Left renal cortex interstitium (tissue), 4 donors: ENCODE results near the gene MED27. TPM values are rescaled to one million over a fixed set of nuclear protein-coding genes. Genes with fewer than 3 reads are reported as not detected.
"Not testable (repeated sequence)": the region's sequence is repeated elsewhere in the genome, so short reads cannot be mapped to it uniquely, and the experiment has no call there.

Experiments used
- DNase-seq, 4 donors: peaks; one replicate each; pipeline ENCODE4 v3.0.0-alpha.2; 2013; ENCODE audit warnings: low read depth in 4 of 4, low spot score in 2 of 4, missing footprints in 1 of 4
- polyA plus RNA-seq, 4 donors: library from polyadenylated mRNA; unstranded; fragments of 120-200 nt; gene quantifications; one replicate each; pipeline ENCODE4 v1.2.1, GENCODE V29; 2013; ENCODE audit not compliant: insufficient read length in 4 of 4

The MED27 gene
- polyA plus RNA-seq, 4 donors: 19.7 to 22.8 (median 21.7) TPM

GRCh38 chr9:132077881-132078698, 1.6 kb downstream of the MED27 start:
- DNase-seq: peak in 1 of 4 donors; percentile 29

- DNase-seq: no peak
Measured at GRCh38 chr9:132075853-132076252, 3.8 kb downstream of the MED27 start.

DNA sequence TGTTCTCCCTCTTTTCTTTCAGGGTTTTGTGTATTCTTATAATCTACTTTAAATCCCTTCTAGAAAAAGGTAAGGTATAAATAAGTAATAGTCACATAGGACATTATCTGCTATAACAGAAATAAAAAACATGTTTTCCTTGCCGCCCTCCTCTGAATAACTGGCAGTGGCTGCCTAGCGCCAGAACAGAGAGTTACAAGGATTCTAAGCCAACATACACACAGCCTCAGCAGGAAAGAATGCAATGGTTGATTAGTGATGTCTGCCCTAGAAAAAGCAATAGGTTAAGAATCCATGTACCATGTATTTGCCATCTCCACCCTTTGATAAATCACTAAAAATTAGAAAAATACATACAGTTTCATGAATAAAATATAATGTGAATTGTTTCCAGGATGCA, 4.9 kb downstream of the MED27 start:
- no peak for DNase-seq

DNA sequence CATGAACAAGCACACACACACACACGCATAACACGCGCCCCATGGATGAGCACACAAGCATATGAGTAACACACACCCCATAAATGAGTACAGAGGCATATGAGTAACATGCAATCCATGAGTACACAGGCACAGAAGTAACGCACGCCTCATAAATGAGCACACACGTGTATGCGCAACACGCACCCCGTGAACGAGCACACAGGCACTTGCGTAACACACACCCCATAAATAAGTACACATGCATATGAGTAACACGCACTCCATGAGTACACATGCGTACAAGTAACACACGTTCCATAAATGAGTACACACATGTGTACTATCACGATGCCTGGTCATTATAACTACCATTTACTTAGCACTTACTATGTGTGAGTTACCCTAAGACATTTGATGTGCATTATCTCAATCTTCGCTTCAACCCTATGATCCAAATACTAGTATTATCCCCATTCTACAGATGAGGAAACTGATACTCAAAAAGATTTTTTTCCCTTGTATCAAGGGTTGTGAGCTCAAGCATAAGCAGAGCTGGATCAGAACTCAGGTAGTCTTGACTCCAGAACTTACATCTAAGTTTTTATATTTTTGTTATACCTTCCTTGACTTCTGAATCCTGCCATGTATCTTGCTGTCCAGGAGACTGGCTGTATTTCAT, 7.7 kb downstream of the MED27 start:
- DNase-seq: no peak

- no peak for DNase-seq
Measured at GRCh38 chr9:132069046-132069898, 10.4 kb downstream of the MED27 start.

- no peak for DNase-seq
Measured at GRCh38 chr9:132068605-132069004, 11.1 kb downstream of the MED27 start.

DNA sequence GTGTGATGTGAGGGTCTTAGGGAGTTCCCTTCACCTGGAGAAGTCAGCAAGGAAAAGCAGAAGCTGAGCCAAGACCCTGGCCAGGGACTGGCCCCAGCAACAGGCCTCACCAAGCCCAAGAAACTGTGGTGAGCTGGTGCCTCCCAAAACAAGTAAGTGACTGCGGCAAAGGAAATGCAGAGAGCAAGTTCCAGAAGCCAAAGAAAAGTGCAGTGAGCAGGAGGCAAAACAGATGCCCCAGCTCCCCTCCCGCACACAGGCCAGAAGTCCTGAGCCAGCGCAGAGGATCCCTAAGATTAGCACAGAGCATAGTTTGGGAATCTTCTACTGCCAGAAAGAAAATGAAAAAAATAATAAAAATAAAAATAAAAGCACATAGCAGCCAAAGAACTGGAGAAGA, 13.2 kb downstream of the MED27 start:
- no peak for DNase-seq

DNA sequence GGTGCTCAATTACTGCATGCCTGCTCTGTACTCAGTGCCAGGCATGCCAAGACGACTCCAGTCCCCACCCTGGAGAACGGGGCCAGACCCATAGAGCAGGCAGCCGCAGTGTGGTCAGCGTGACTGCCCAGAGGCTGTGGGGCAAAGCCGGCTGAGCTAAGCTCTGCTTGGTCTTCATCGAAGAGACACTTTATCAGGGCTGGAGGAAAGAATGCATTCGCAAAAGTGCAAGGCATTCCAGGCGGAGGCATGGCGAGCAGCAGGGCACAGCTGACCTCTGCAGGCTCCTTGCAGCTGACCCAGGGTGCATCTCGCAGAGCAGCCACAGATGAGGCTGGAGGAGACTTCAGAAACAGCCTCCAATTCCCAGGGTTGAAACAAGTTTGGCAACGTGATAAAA, 13.6 kb downstream of the MED27 start:
- no peak for DNase-seq

DNA sequence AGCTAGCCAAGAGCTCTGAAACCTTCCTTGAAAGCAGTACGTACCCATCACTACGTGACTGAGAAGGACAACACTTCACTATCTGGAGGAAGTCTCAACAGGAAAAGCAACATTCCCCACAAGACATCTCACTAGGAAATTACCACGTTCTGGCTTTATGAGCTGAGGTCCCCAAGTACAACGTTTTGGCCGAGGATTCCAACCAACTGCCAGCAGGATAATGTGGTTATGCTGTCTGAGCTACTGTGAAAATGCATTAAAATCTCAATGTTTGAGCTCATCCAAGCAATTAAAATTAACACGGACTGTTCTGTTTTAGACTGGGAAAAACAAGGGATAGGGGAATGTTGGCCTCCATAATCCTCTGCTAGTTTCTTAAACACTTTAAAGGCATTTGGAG, 16.4 kb downstream of the MED27 start:
- no peak for DNase-seq

- DNase-seq: no peak
Measured at GRCh38 chr9:132062806-132063205, 16.9 kb downstream of the MED27 start.

DNA sequence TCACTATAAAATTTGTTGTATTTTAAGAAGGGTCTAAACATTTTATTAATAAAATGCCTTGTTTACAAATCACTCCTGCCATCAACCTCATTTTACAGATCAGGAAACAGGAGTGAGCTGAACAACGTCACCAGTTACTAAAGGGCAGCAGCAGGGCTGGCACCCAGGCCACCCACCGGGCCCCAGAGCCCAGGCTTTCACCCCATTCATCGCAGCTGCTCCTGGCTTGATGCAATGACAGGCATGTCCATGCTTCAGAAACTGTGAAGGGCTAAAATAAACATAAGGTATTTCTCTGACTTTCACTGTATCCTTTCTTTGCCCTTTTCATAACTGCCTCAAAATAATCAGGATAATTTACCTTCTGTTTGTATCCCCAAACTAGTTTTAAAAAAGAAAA, 18.1 kb downstream of the MED27 start:
- no peak for DNase-seq

DNA sequence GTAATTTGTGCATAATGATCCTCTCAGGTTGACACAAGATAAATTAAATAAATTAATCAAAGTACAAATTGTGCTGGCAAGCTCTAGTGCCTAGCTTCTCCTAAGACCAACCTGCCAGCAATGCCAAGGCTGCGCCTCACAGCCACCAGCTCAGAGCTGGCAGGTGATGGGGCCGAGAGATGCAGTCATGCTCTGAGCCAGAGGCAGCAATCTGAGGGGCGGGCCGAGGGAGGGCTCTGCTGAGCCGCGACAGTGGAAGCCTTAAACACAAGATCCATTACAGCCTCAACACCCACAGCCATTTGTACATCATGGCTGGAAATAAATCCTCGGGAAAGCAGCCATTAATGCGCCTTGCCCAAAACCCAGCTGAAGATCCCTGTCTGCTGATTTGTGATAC, 20.3 kb downstream of the MED27 start:
- DNase-seq: no peak

DNA sequence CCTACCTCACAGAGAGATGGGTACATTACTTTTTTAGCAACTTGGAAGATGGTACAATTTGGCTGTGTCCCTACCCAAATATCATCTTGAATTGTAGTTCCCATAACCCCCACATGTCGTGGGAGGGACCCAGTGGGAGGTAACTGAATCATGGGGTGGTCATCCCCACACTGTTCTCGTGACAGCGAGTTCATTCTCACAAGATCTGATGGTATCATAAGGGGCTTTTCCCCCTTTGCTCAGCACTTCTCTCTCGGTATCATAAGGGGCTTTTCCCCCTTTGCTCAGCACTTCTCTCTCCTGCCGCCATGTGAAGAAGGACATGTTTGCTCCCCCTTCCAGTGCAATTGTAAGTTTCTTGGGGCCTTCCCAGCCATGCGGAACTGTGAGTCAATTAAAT, 21.4 kb downstream of the MED27 start:
- DNase-seq: not testable (repeated sequence)

GRCh38 chr9:132056717-132057560, 22.7 kb downstream of the MED27 start:
- no peak for DNase-seq

GRCh38 chr9:132055756-132056155, 23.9 kb downstream of the MED27 start:
- no peak for DNase-seq

GRCh38 chr9:132054024-132054423, 25.6 kb downstream of the MED27 start:
- DNase-seq: no peak

- no peak for DNase-seq
Measured at GRCh38 chr9:132049900-132050299, 29.8 kb downstream of the MED27 start.

DNA sequence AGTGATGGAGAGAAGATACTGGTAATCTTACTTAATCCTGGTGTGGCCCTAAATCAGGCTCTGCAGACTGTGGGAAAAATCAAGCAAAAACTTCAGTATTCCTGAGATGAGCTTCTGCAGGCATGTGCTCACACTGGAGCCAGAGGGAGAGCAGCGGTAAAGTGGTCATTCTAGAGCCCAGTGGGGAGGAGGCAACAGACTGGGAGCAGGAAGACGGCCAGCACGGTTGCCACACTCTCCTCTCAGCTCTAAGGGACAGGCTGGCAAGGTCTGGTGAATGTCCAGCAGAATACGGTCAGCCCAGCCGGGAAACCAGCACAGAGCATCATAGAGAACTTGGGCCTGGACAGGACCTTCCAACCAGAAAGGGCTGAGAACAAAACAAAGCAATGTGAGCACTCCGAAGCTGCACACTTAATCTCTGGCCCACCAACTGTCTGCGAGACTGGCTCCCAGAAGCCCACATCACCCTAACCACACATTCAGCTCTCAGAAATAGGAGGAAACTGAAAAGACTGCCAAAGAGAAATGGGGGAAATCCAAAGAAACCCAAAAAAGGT, 30.3 kb downstream of the MED27 start:
- DNase-seq: no peak

DNA sequence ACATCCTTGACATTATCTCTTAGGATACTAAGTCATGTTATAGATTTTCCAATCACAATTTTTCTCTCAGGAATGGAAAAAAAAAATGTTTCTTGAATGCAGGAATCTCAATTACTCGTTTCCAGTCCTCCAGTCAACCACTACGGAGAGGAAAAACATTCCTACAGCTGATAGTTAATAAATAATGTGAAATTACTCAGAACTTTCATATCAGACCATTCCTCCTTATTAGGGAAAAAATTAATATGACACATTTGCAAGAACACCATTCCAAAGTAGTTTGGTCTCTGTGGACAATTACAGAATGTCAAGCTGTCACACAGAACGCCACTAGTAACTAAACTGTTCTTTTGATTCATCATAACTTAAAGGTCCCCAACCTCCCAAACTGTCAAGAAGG, 31.5 kb downstream of the MED27 start:
- DNase-seq: no peak

- DNase-seq: no peak
Measured at GRCh38 chr9:132046456-132046855, 33.2 kb downstream of the MED27 start.
